HG03558 (cell line): ENCODE measurements around the gene LYAR.

Source experiments
- ATAC-seq: cut with Tn5 transposase; IDR thresholded peaks from one replicate; pipeline ENCODE4 v1.9.1; 2021; ENCODE audit warnings: moderate number of reproducible peaks; ENCODE audit not compliant: unreplicated experiment; ENCODE audit errors: extremely low read depth

LYAR gene

DNA sequence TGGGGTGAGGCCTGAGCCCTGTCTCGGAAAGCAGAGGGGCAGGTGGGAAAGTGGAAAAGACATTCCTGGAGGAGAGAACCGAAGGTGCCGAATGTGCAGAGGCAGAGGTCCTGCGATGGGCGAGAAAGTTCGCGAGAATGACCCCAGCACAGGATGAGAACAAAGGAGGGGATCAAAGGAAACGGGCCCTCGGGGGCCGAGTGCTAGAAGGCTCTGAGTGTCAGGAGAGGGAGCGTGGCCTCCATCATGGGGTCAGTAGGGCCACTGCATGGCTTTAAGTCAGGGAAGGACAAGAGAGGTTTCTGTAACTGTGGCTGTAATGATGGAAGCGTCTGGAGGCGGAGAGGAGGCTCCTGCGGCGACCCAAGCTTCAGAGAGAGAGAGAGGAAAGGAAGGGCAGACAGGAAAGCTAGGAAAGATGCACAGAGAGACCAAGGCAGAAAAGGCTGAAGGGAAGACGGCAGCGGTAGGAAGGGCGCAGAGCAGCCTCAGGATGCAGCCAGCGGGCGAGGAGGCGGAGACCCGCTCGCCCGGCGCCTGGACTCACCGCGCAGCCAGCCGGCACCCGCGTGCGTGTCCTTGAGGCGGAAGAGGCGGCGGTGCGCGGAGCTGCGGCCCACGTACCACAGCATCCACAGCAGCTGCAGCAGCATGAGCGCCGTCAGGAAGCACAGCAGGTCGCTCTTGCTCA, 63.9 kb downstream of the LYAR start:
- no peak for ATAC-seq
